Islet precursor cell (in vitro differentiated cells): Measurements from ENCODE around the gene VTA1.
"Not testable (repeated sequence)": the region's sequence is repeated elsewhere in the genome, so short reads cannot be mapped to it uniquely, and the experiment has no call there.

ENCODE experiments used
- DNase-seq: peaks from one replicate; pipeline ENCODE4 v3.0.0-alpha.2; 2018

VTA1 gene

GRCh38 chr6:142146828-142147662 is at the start of gene VTA1, which contains the start of gene NMBR:
Gene VTA1 (plus strand): TSS chr6:142147263. CDS start chr6:142147288, 25 bp downstream.
Gene NMBR (minus strand): TSS chr6:142147122. CDS start chr6:142088658, 58,464 bp downstream.
- DNase-seq, result peak; percentile 99

- DNase-seq, result not testable (repeated sequence)
Observed at GRCh38 chr6:142104820-142105219, 42.2 kb upstream of the VTA1 start.

- not testable (repeated sequence) for DNase-seq
Observed at GRCh38 chr6:142110820-142111219, 36.2 kb upstream of the VTA1 start.

- DNase-seq, result peak; percentile 74
Observed at GRCh38 chr6:142112451-142113061, 34.5 kb upstream of the VTA1 start.

GRCh38 chr6:142117366-142117765 is 29.7 kb upstream of the VTA1 start:
- no peak for DNase-seq

- no peak for DNase-seq
Observed at GRCh38 chr6:142118328-142118727, 28.7 kb upstream of the VTA1 start.

GRCh38 chr6:142118925-142119324 is 28.1 kb upstream of the VTA1 start:
- DNase-seq, result no peak

GRCh38 chr6:142121342-142121741 is 25.7 kb upstream of the VTA1 start:
- DNase-seq, result no peak

- DNase-seq, result no peak
Observed at GRCh38 chr6:142130814-142131213, 16.2 kb upstream of the VTA1 start.

- no peak for DNase-seq
Observed at GRCh38 chr6:142132625-142133024, 14.4 kb upstream of the VTA1 start, which contains the start of gene GJE1. Gene GJE1 (plus strand): TSS chr6:142132925. CDS start chr6:142133159, 234 bp downstream.

- no peak for DNase-seq
Observed at GRCh38 chr6:142138876-142139275, 8.2 kb upstream of the VTA1 start.

- not testable (repeated sequence) for DNase-seq
Observed at GRCh38 chr6:142141531-142141930, 5.5 kb upstream of the VTA1 start.

GRCh38 chr6:142152746-142153145 is 5.7 kb downstream of the VTA1 start:
- DNase-seq, result no peak

GRCh38 chr6:142153196-142153595 is 6.1 kb downstream of the VTA1 start:
- no peak for DNase-seq

- no peak for DNase-seq
Observed at GRCh38 chr6:142154336-142154735, 7.3 kb downstream of the VTA1 start.

- DNase-seq, result no peak
Observed at GRCh38 chr6:142155091-142155490, 8.0 kb downstream of the VTA1 start.

- no peak for DNase-seq
Observed at GRCh38 chr6:142155895-142156757, 9.1 kb downstream of the VTA1 start.

GRCh38 chr6:142156758-142157068 is 9.7 kb downstream of the VTA1 start:
- not testable (repeated sequence) for DNase-seq

- no peak for DNase-seq
Observed at GRCh38 chr6:142162780-142163179, 15.7 kb downstream of the VTA1 start.

- DNase-seq, result no peak
Observed at GRCh38 chr6:142165227-142165626, 18.2 kb downstream of the VTA1 start.

GRCh38 chr6:142167071-142167470 is 20.0 kb downstream of the VTA1 start:
- no peak for DNase-seq

- DNase-seq, result no peak
Observed at GRCh38 chr6:142167486-142167885, 20.4 kb downstream of the VTA1 start.

- DNase-seq, result no peak
Observed at GRCh38 chr6:142171351-142171750, 24.3 kb downstream of the VTA1 start.
